Type B pancreatic cell (in vitro differentiated cells): ENCODE measurements around the gene NACC2. TPM values are rescaled to one million over a fixed set of nuclear protein-coding genes. Genes with fewer than 3 reads are reported as not detected.

Source experiments
- DNase-seq: peaks from one replicate; pipeline ENCODE4 v3.0.0; 2021; ENCODE audit warnings: mixed read lengths; ENCODE audit not compliant: unreplicated experiment; ENCODE audit errors: extremely low spot score
- H3K27ac Mint-ChIP-seq: 2 replicates; pipeline ENCODE4 v1.8.0; 2021; ENCODE audit warnings: mild to moderate bottlenecking, mixed read lengths
- H3K27me3 Mint-ChIP-seq: 2 replicates; pipeline ENCODE4 v1.8.0; 2021; ENCODE audit warnings: mixed read lengths
- H3K36me3 Mint-ChIP-seq: 2 replicates; pipeline ENCODE4 v1.8.0; 2021; ENCODE audit warnings: mixed read lengths
- H3K4me1 Mint-ChIP-seq: one replicate; pipeline ENCODE4 v1.8.0; 2021; ENCODE audit warnings: mixed read lengths; ENCODE audit not compliant: unreplicated experiment
- H3K4me3 Mint-ChIP-seq: 2 replicates; pipeline ENCODE4 v1.8.0; 2021; ENCODE audit warnings: mild to moderate bottlenecking, mixed read lengths
- H3K9me3 Mint-ChIP-seq: 2 replicates; pipeline ENCODE4 v1.8.0; 2021; ENCODE audit warnings: mixed read lengths
- CTCF ChIP-seq: fragments of 200-600 bp; sonication (generic); conservative IDR thresholded peaks from 2 replicates; pipeline ENCODE4 v1.5.0; 2021; ENCODE audit warnings: antibody characterized with exemption, mild to moderate bottlenecking
- total RNA-seq: library from RNA; stranded (reverse); gene quantifications from 2 replicates; pipeline ENCODE4 v1.2.1, GENCODE V29; 2021; ENCODE audit warnings: low replicate concordance

The NACC2 gene
- total RNA-seq, 1 donor from 2014 or later, result 9.3 TPM

GRCh38 chr9:136047775-136048559, 47.1 kb downstream of the NACC2 start:
- Mint-ChIP-seq H3K9me3 (no peaks in the 10 kb centered on the region), H3K27ac (no peak overlapping the region), H3K36me3 (no peaks in the 10 kb centered on the region), H3K4me1 (peaks cover 8% of the 10 kb centered on the region), H3K27me3 (no peaks in the 10 kb centered on the region), H3K4me3 (peak overlapping the region; percentile 39)
- no peak for TF ChIP-seq CTCF
- peak; percentile 62 for DNase-seq

- no peaks in the 10 kb centered on the region for H3K36me3 Mint-ChIP-seq
- peak; percentile 64 for DNase-seq
- no peak overlapping the region for H3K27ac Mint-ChIP-seq
- no peak overlapping the region for H3K4me3 Mint-ChIP-seq
- TF ChIP-seq CTCF, result no peak
- peaks cover 8% of the 10 kb centered on the region for H3K4me1 Mint-ChIP-seq
- H3K27me3 Mint-ChIP-seq, result no peaks in the 10 kb centered on the region
- no peaks in the 10 kb centered on the region for H3K9me3 Mint-ChIP-seq
These were observed 47.9 kb downstream of the NACC2 start for GRCh38 chr9:136047076-136047774.

GRCh38 chr9:136046554-136046920, 48.6 kb downstream of the NACC2 start:
- no peak overlapping the region for H3K27ac Mint-ChIP-seq

GRCh38 chr9:136045595-136046553, 49.2 kb downstream of the NACC2 start:
- TF ChIP-seq CTCF, result no peak
- Mint-ChIP-seq H3K4me1 (peaks cover 4% of the 10 kb centered on the region), H3K4me3 (no peak overlapping the region), H3K36me3 (no peaks in the 10 kb centered on the region), H3K9me3 (no peaks in the 10 kb centered on the region), H3K27ac (no peak overlapping the region), H3K27me3 (no peaks in the 10 kb centered on the region)
- peak; percentile 66 for DNase-seq

More at GRCh38 chr9:136046554-136046920, 48.6 kb downstream of the NACC2 start:
- Mint-ChIP-seq H3K4me1 (peaks cover 4% of the 10 kb centered on the region), H3K27me3 (no peaks in the 10 kb centered on the region), H3K9me3 (no peaks in the 10 kb centered on the region), H3K4me3 (no peak overlapping the region), H3K36me3 (no peaks in the 10 kb centered on the region)
- DNase-seq, result no peak
- no peak for TF ChIP-seq CTCF

GRCh38 chr9:136044971-136045594, 50.0 kb downstream of the NACC2 start:
- TF ChIP-seq CTCF, result no peak
- peak; percentile 64 for DNase-seq

More at GRCh38 chr9:136044971-136045594, 50.0 kb downstream of the NACC2 start:
- Mint-ChIP-seq H3K27ac (no peak overlapping the region), H3K4me3 (no peak overlapping the region), H3K4me1 (peaks cover 4% of the 10 kb centered on the region), H3K27me3 (no peaks in the 10 kb centered on the region), H3K9me3 (no peaks in the 10 kb centered on the region), H3K36me3 (no peaks in the 10 kb centered on the region)
